Esophagus squamous epithelium (tissue), 5 donors: ENCODE results near the gene ADIPOR2. TPM values are rescaled to one million over a fixed set of nuclear protein-coding genes. Genes with fewer than 3 reads are reported as not detected.
"Not testable (repeated sequence)": the region's sequence is repeated elsewhere in the genome, so short reads cannot be mapped to it uniquely, and the experiment has no call there.

Experiments
- DNase-seq: peaks from one replicate; lab custom pipeline; 2025; lab: John Stamatoyannopoulos, UW
- H3K27ac ChIP-seq, 4 donors: fragments of 200-600 bp; sonication (generic); one replicate each; pipeline ENCODE4 v1.5.1; 2016 to 2019; ENCODE audit warnings: mild to moderate bottlenecking in 1 of 4
- H3K27me3 ChIP-seq, 4 donors: fragments of 200-600 bp; sonication (generic); 1 replicate in 3 of 4; 2 replicates in 1 of 4; pipeline versions ENCODE4 v1.5.1 to v1.6.0; 2017 to 2021; ENCODE audit warnings: antibody characterized with exemption in 1 of 4
- H3K36me3 ChIP-seq, 3 donors: fragments of 200-600 bp; sonication (generic); one replicate each; pipeline ENCODE4 v1.5.1; 2016 to 2019
- H3K4me1 ChIP-seq, 3 donors: fragments of 200-600 bp; sonication (generic); one replicate each; pipeline ENCODE4 v1.5.1; 2017 to 2019
- H3K4me3 ChIP-seq, 4 donors: fragments of 200-600 bp; sonication (generic); 1 replicate in 3 of 4; 2 replicates in 1 of 4; pipeline ENCODE4 v1.5.1; 2016 to 2019; ENCODE audit warnings: mild to moderate bottlenecking in 2 of 4, moderate library complexity in 1 of 4
- H3K9me3 ChIP-seq, 3 donors: fragments of 200-600 bp; sonication (generic); one replicate each; pipeline ENCODE4 v1.5.1; 2016 to 2019
- POLR2A ChIP-seq, 4 donors: fragments of 450-650 bp; IDR thresholded peaks; one replicate each; pipeline ENCODE4 v1.6.1; 2017; ENCODE audit warnings: antibody characterized with exemption in 4 of 4, mild to moderate bottlenecking in 4 of 4, moderate library complexity in 3 of 4
- whole genome bisulfite sequencing, 2 donors: methylation state at CpG; one replicate each; pipeline ENCODE4 v1.1.5; 2018; 5-methylcytosine and 5-hydroxymethylcytosine counted together
- intact Hi-C: fragments of 100-400 bp; cut with DNase I; formaldehyde crosslinking; loops from one replicate; pipeline ENCODE4 v1.15.0; 2022
- total RNA-seq, 4 donors: library from RNA; depleted of rRNA; stranded (reverse); fragments of >200 nt; gene quantifications; one replicate each; pipeline ENCODE4 v1.1.0, GENCODE V29; 2016
- TF ChIP-seq, protein P1 (sequence below), 6 experiments: fragments of 450-650 bp in 4 of 6; fragments of 200-600 bp in 2 of 6; sonication (generic) in 2 of 6; IDR thresholded peaks; one replicate each; pipeline ENCODE4 v1.5.1; 2016 to 2019; ENCODE audit warnings: antibody characterized with exemption in 6 of 6, mild to moderate bottlenecking in 4 of 6, moderate library complexity in 4 of 6
- donor health status: DM: yes; HTN: yes; CAD: no.

ADIPOR2 gene
- total RNA-seq, 4 donors from 2014 or later, result 29.1 to 49.4 (median 31.1) TPM

DNA sequence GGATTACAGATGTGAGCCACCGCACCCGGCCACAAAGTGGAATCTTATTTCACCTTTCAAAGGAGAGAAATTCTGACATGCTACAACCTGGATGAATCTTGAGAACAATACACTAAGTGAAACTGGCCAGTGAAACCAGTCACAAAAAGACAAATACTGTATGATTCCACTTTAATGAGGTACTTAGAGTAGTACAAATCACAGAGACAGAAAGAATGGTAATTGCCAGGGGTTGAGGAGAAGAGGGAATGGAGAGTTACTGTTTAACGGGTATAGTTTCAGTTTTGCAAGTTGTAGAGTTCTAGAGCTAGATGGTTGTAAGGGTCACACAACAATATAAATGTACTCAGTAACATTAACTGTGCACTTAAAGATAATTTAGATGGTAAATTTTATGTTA is 33.4 kb downstream of the ADIPOR2 start:
- Histone ChIP-seq H3K4me3 (no peak overlapping the region), H3K27ac (no peak overlapping the region), H3K36me3 (peaks cover 0 to 22% (median 0%) of the 10 kb centered on the region in 3 donors), H3K4me1 (peaks cover 0 to 14% (median 4%) of the 10 kb centered on the region in 3 donors), H3K9me3 (no peaks in the 10 kb centered on the region), H3K27me3 (no peaks in the 10 kb centered on the region)
- intact Hi-C loops, result no loop called here
- 55 to 92% methylated on average over 1 to 2 of the region's 3 CpGs for WGBS, 2 donors
- TF ChIP-seq, protein P1, sequence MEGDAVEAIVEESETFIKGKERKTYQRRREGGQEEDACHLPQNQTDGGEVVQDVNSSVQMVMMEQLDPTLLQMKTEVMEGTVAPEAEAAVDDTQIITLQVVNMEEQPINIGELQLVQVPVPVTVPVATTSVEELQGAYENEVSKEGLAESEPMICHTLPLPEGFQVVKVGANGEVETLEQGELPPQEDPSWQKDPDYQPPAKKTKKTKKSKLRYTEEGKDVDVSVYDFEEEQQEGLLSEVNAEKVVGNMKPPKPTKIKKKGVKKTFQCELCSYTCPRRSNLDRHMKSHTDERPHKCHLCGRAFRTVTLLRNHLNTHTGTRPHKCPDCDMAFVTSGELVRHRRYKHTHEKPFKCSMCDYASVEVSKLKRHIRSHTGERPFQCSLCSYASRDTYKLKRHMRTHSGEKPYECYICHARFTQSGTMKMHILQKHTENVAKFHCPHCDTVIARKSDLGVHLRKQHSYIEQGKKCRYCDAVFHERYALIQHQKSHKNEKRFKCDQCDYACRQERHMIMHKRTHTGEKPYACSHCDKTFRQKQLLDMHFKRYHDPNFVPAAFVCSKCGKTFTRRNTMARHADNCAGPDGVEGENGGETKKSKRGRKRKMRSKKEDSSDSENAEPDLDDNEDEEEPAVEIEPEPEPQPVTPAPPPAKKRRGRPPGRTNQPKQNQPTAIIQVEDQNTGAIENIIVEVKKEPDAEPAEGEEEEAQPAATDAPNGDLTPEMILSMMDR (IDR thresholded peaks at IDR 0.05), result no peak
- TF ChIP-seq POLR2A (IDR thresholded peaks at IDR 0.05), result no peak
- no peak for DNase-seq

DNA sequence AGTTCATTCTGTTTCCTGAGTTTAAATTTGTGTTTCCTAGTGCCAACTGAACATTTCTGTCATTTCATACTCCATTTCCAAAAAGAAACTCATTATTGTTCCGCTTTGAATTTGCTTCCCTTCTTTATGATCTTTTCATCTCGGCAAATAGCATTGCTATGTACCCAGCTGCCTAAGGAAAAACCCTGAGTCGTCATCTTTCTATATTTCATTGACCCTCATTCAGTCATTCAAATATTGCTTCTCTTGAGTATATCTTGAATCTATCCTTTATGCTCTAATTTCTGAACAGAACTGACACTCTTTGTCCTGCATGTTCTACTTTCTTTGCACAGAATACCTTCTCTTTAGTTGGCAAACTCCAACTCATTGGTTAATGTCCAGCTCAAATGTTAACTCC is 35.9 kb downstream of the ADIPOR2 start:
- no peak overlapping the region for H3K4me3 ChIP-seq
- TF ChIP-seq, protein P1 (IDR thresholded peaks at IDR 0.05), result no peak
- no peak for TF ChIP-seq POLR2A (IDR thresholded peaks at IDR 0.05)
- 83 to 87% methylated on average over 3 of the region's 3 CpGs for WGBS, 2 donors
- DNase-seq, result no peak
- no peaks in the 10 kb centered on the region for H3K27me3 ChIP-seq
- intact Hi-C loops, result no loop called here
- peaks cover 0 to 22% (median 0%) of the 10 kb centered on the region in 3 donors for H3K36me3 ChIP-seq
- no peaks in the 10 kb centered on the region for H3K9me3 ChIP-seq
- H3K4me1 ChIP-seq, result peaks cover 0 to 6% (median 0%) of the 10 kb centered on the region in 3 donors
- H3K27ac ChIP-seq, result no peak overlapping the region

DNA sequence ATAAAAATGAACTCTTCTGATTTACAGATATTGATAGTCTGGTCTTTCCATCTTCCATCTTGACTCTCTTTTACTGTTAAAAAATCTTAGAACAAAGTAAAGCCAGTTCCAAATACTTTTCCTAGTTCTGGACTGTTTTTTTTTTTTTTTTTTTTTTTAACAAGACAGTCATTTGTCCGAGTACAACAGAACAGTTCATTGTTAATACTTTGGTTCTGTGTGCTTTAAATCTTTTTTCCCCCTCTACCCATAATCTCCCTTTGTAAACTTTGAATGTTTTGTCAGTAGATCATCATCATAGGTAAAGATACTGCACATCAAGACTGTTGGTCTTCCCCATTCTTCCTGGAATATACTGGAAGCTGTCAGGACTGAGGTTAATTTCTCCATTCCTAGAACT is 38.0 kb downstream of the ADIPOR2 start:
- Histone ChIP-seq H3K27me3 (no peaks in the 10 kb centered on the region), H3K9me3 (no peaks in the 10 kb centered on the region), H3K4me1 (peaks cover 0 to 14% (median 0%) of the 10 kb centered on the region in 3 donors), H3K27ac (no peak overlapping the region), H3K4me3 (no peak overlapping the region), H3K36me3 (peaks cover 0 to 22% (median 0%) of the 10 kb centered on the region in 3 donors)
- WGBS, 2 donors, result 81 to 90% methylated on average over 1 of the region's 1 CpG
- intact Hi-C loops, result no loop called here
- DNase-seq, result no peak
- no peak for TF ChIP-seq POLR2A (IDR thresholded peaks at IDR 0.05)

DNA sequence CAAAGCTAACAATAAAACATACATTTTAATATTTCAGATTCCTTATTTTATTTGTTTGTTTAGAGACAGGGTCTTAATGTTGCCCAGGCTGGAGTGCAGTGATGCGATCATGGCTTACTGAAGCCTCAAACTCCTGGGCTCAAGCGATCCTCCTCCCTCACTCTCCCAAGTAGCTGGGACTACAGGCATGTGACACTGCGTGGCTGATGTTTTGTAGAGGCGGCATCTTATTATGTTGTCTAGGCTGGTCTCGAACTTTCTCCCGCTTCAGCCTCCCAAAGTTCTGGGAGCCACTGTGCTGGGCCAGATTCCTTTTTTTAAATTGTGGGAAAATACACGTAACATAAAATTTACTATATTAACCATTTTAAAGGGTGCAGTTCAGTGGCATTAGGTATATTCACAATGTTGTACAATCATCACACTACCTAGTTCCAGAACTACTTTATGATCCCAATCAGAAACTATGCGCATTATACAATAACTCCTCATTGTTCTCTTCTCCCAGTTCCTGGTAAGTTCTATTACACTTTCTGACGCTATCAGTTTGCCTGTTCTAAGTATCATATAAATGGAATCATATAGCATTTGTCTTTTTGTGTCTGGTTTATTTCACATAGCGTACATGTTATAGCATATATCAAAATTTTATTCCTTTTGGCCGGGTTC is 40.3 kb downstream of the ADIPOR2 start:
- Histone ChIP-seq H3K27ac (no peak overlapping the region), H3K4me3 (no peak overlapping the region), H3K27me3 (no peaks in the 10 kb centered on the region), H3K36me3 (peaks cover 0 to 11% (median 0%) of the 10 kb centered on the region in 3 donors), H3K4me1 (peaks cover 0 to 14% (median 0%) of the 10 kb centered on the region in 3 donors), H3K9me3 (no peaks in the 10 kb centered on the region)
- WGBS, 2 donors, result 94 to 96% methylated on average over 11 of the region's 11 CpGs
- intact Hi-C loops, result no loop called here
- no peak for DNase-seq
- TF ChIP-seq, protein P1 (IDR thresholded peaks at IDR 0.05), result no peak
- TF ChIP-seq POLR2A (IDR thresholded peaks at IDR 0.05), result no peak

DNA sequence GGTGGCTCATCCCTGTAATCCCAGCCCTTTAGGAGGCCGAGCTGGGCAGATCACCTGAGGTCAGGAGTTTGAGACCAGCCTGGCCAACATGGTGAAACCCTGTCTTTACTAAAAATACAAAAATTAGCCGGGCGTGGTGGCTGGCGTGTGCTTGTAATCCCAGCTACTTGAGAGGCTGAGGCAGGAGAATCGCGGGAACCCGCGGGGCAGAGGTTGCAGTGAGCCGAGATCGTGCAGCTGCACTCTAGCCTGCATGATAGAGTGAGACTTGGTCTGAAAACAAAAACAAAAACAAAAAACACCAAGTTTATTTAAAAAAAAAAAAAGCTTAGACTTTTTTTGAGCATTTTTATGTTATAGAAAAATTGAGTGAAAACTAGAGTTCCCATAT is 40.8 kb downstream of the ADIPOR2 start:
- intact Hi-C loops, DNase-seq, H3K27me3 ChIP-seq, H3K9me3 ChIP-seq, H3K27ac ChIP-seq, H3K4me3 ChIP-seq: not testable (repeated sequence)
- peaks cover 0 to 11% (median 0%) of the 10 kb centered on the region in 3 donors for H3K36me3 ChIP-seq
- peaks cover 0 to 14% (median 0%) of the 10 kb centered on the region in 3 donors for H3K4me1 ChIP-seq
- WGBS, 2 donors, result 91 to 97% methylated on average over 10 of the region's 10 CpGs

DNA sequence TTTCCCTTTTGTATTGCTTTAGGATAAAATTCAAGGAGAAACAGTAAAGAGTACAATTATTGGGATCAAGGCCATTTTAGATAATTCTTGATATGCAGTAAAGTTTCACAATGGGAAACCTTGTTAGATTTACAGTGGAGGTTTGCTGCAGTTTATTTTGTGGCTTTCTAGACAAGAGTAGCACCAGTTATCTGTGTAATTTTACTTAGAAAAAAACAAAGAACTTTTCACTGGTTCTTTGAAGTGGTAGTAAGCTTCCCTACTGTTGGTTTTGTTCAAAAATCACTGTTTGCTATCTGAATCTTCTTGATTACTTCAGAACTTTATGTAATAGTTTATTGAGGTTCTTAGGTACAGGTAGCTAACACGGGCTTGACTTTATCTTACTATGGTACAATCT is 42.0 kb downstream of the ADIPOR2 start:
- H3K27me3 ChIP-seq, result no peaks in the 10 kb centered on the region
- no peak overlapping the region for H3K4me3 ChIP-seq
- DNase-seq, result no peak
- H3K4me1 ChIP-seq, result peaks cover 0 to 13% (median 3%) of the 10 kb centered on the region in 3 donors
- intact Hi-C loops, result no loop called here
- H3K36me3 ChIP-seq, result peaks cover 0 to 5% (median 0%) of the 10 kb centered on the region in 3 donors
- TF ChIP-seq, protein P1 (IDR thresholded peaks at IDR 0.05), result no peak
- no peak for TF ChIP-seq POLR2A (IDR thresholded peaks at IDR 0.05)
- no peak overlapping the region for H3K27ac ChIP-seq
- WGBS, 2 donors, result 63 to 81% methylated on average over 1 of the region's 1 CpG
- no peaks in the 10 kb centered on the region for H3K9me3 ChIP-seq

DNA sequence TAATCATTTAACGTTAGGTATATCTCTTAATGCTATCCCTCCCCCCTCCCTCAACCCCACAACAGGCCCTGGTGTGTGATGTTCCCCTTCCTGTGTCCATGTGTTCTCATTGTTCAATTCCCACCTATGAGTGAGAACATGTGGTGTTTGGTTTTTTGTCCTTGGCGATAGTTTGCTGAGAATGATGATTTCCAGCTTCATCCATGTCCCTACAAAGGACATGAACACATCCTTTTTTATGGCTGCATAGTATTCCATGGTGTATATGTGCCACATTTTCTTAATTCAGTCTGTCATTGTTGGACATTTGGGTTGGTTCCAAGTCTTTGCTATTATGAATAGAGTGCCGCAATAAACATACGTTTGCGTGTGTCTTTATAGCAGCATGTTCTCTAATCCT is 42.8 kb downstream of the ADIPOR2 start:
- H3K27ac ChIP-seq, H3K27me3 ChIP-seq, H3K4me3 ChIP-seq, intact Hi-C loops, H3K36me3 ChIP-seq, H3K9me3 ChIP-seq, DNase-seq: not testable (repeated sequence)
- H3K4me1 ChIP-seq, result peaks cover 0 to 19% (median 7%) of the 10 kb centered on the region in 3 donors
- 94 to 99% methylated on average over 5 of the region's 5 CpGs for WGBS, 2 donors
